Large intestine (tissue), 3 donors: ENCODE measurements around the gene GREB1. TPM values are rescaled to one million over a fixed set of nuclear protein-coding genes. Genes with fewer than 3 reads are reported as not detected.
A peak's percentile ranks its signal among the peaks of the same experiment; 100 is the strongest.
"Not testable (repeated sequence)": the region's sequence is repeated elsewhere in the genome, so short reads cannot be mapped to it uniquely, and the experiment has no call there.

ENCODE experiments used
- DNase-seq, 2 donors: peaks; one replicate each; pipeline versions ENCODE4 v3.0.0 to v3.0.0-alpha.2; 2013
- H3K27ac ChIP-seq: one replicate; pipeline ENCODE4 v1.5.1; 2013; ENCODE audit warnings: low read length
- H3K27me3 ChIP-seq: 2 replicates; pipeline ENCODE4 v1.6.1; 2013; ENCODE audit warnings: low read length; ENCODE audit not compliant: control insufficient read depth, insufficient read depth
- H3K36me3 ChIP-seq: 2 replicates; pipeline ENCODE4 v1.6.1; 2013; ENCODE audit warnings: low read length; ENCODE audit not compliant: control insufficient read depth, insufficient read depth
- H3K4me1 ChIP-seq: one replicate; pipeline ENCODE4 v1.6.1; 2013; ENCODE audit warnings: low read length; ENCODE audit not compliant: control insufficient read depth, insufficient read depth
- H3K4me3 ChIP-seq: one replicate; pipeline ENCODE4 v1.5.1; 2013; ENCODE audit warnings: low read length
- H3K9me3 ChIP-seq: one replicate; pipeline ENCODE4 v1.6.1; 2013; ENCODE audit warnings: mild to moderate bottlenecking, low read depth, low read length, moderate library complexity; ENCODE audit not compliant: control insufficient read depth
- WGBS: methylation state at CpG from one replicate; pipeline ENCODE4 v1.1.5; 2013; ENCODE audit warnings: low lambda C conversion rate; ENCODE audit not compliant: insufficient coverage; 5-methylcytosine and 5-hydroxymethylcytosine counted together
- polyA plus RNA-seq: library from polyadenylated mRNA; unstranded; fragments of 120-200 nt; gene quantifications from one replicate; pipeline ENCODE4 v1.2.1, GENCODE V29; 2013

GREB1 gene
- polyA plus RNA-seq, 1 donor = 2.6 TPM

GRCh38 chr2:11655495-11655894 is 121.7 kb downstream of the GREB1 start:
- WGBS = 60% methylated on average over 1 of the region's 4 CpGs
- DNase-seq = no peak

GRCh38 chr2:11656252-11656651 is 122.4 kb downstream of the GREB1 start:
- Histone ChIP-seq H3K4me1 (no peaks in the 10 kb centered on the region), H3K9me3 (no peaks in the 10 kb centered on the region), H3K36me3 (no peaks in the 10 kb centered on the region), H3K27me3 (peaks cover 2% of the 10 kb centered on the region), H3K4me3 (no peak overlapping the region), H3K27ac (no peak overlapping the region)
- no peak for DNase-seq
- 100% methylated on average over 1 of the region's 1 CpG for WGBS

More at GRCh38 chr2:11655495-11655894, 121.7 kb downstream of the GREB1 start:
- H3K4me3 ChIP-seq = no peak overlapping the region
- H3K4me1 ChIP-seq = no peaks in the 10 kb centered on the region
- no peak overlapping the region for H3K27ac ChIP-seq
- no peaks in the 10 kb centered on the region for H3K9me3 ChIP-seq
- H3K27me3 ChIP-seq = peaks cover 2% of the 10 kb centered on the region
- no peaks in the 10 kb centered on the region for H3K36me3 ChIP-seq

GRCh38 chr2:11656671-11657101 is 122.8 kb downstream of the GREB1 start:
- Histone ChIP-seq H3K4me1 (no peaks in the 10 kb centered on the region), H3K4me3 (no peak overlapping the region), H3K27me3 (peaks cover 2% of the 10 kb centered on the region), H3K9me3 (no peaks in the 10 kb centered on the region), H3K27ac (no peak overlapping the region), H3K36me3 (no peaks in the 10 kb centered on the region)
- peak in 1 of 2 donors; percentile 44 for DNase-seq
- WGBS = no CpG with 5 or more reads among the region's 31 CpGs

- Histone ChIP-seq H3K9me3 (peaks cover 3% of the 10 kb centered on the region), H3K4me1 (no peaks in the 10 kb centered on the region), H3K27ac (no peak overlapping the region), H3K36me3 (no peaks in the 10 kb centered on the region), H3K4me3 (no peak overlapping the region), H3K27me3 (peaks cover 2% of the 10 kb centered on the region)
- DNase-seq = no peak
- WGBS = no CpG with 5 or more reads among the region's 11 CpGs
Observed at GRCh38 chr2:11657195-11657594, 123.3 kb downstream of the GREB1 start.

- DNase-seq = no peak
- no CpG with 5 or more reads among the region's 11 CpGs for WGBS
- no peak overlapping the region for H3K27ac ChIP-seq
- no peaks in the 10 kb centered on the region for H3K4me1 ChIP-seq
- H3K36me3 ChIP-seq = no peaks in the 10 kb centered on the region
- H3K27me3 ChIP-seq = peaks cover 2% of the 10 kb centered on the region
- peaks cover 4% of the 10 kb centered on the region for H3K9me3 ChIP-seq
- H3K4me3 ChIP-seq = no peak overlapping the region
Observed at GRCh38 chr2:11657646-11658045, 123.8 kb downstream of the GREB1 start.

- no peak overlapping the region for H3K4me3 ChIP-seq
- WGBS = no CpG with 5 or more reads among the region's 19 CpGs
- no peaks in the 10 kb centered on the region for H3K36me3 ChIP-seq
Observed at GRCh38 chr2:11658208-11659114, 124.6 kb downstream of the GREB1 start.

GRCh38 chr2:11659115-11659475 is 125.2 kb downstream of the GREB1 start:
- Histone ChIP-seq H3K4me1 (no peaks in the 10 kb centered on the region), H3K27me3 (peaks cover 2% of the 10 kb centered on the region), H3K4me3 (no peak overlapping the region), H3K36me3 (no peaks in the 10 kb centered on the region), H3K27ac (no peak overlapping the region), H3K9me3 (peaks cover 4% of the 10 kb centered on the region)
- DNase-seq = no peak
- WGBS = no CpG with 5 or more reads among the region's 11 CpGs

More at GRCh38 chr2:11658208-11659114, 124.6 kb downstream of the GREB1 start:
- H3K27me3 ChIP-seq = peaks cover 2% of the 10 kb centered on the region
- peaks cover 4% of the 10 kb centered on the region for H3K9me3 ChIP-seq
- DNase-seq = no peak
- H3K4me1 ChIP-seq = no peaks in the 10 kb centered on the region
- H3K27ac ChIP-seq = no peak overlapping the region

GRCh38 chr2:11659851-11660250 is 126.0 kb downstream of the GREB1 start:
- Histone ChIP-seq H3K36me3 (no peaks in the 10 kb centered on the region), H3K27me3 (peaks cover 2% of the 10 kb centered on the region), H3K9me3 (peaks cover 4% of the 10 kb centered on the region), H3K4me3 (no peak overlapping the region), H3K4me1 (no peaks in the 10 kb centered on the region), H3K27ac (no peak overlapping the region)
- no peak for DNase-seq
- no CpG with 5 or more reads among the region's 10 CpGs for WGBS

- H3K27ac ChIP-seq, H3K27me3 ChIP-seq, H3K9me3 ChIP-seq, H3K4me1 ChIP-seq, DNase-seq, H3K36me3 ChIP-seq, H3K4me3 ChIP-seq: not testable (repeated sequence)
- no CpG with 5 or more reads among the region's 2 CpGs for WGBS
Observed at GRCh38 chr2:11660396-11660795, 126.6 kb downstream of the GREB1 start.

- WGBS = 100% methylated on average over 3 of the region's 18 CpGs
- DNase-seq = no peak
- no peaks in the 10 kb centered on the region for H3K36me3 ChIP-seq
- H3K4me3 ChIP-seq = no peak overlapping the region
- H3K27me3 ChIP-seq = peaks cover 5% of the 10 kb centered on the region
- H3K9me3 ChIP-seq = peaks cover 4% of the 10 kb centered on the region
- H3K27ac ChIP-seq = no peak overlapping the region
- no peaks in the 10 kb centered on the region for H3K4me1 ChIP-seq
Observed at GRCh38 chr2:11661891-11662435, 128.1 kb downstream of the GREB1 start.
